SK-N-SH (cell line): Measurements from ENCODE around the gene ATXN7L3. TPM values are rescaled to one million over a fixed set of nuclear protein-coding genes. Genes with fewer than 3 reads are reported as not detected.

Source experiments
- CTCF ChIA-PET: fragments of 300-600, 350-600 bp; formaldehyde crosslinking; extraction: SDS; loops from one replicate; lab custom pipeline; 2021; lab: Yijun Ruan, JAX
- POLR2A ChIA-PET: fragments of 350-600 bp; sonication (Branson Sonifier 250); formaldehyde crosslinking; extraction: SDS; loops from one replicate; lab custom pipeline; 2020; ENCODE audit warnings: antibody characterized with exemption, inconsistent platforms; lab: Yijun Ruan, JAX
- DNase-seq: peaks from one replicate; pipeline ENCODE4 v3.0.0; 2012
- H2AFZ ChIP-seq: fragments of 200-600 bp; sonication (generic); 2 replicates; pipeline ENCODE4 v1.8.1; 2016; ENCODE audit warnings: antibody characterized with exemption, mild to moderate bottlenecking, low read depth
- H3F3A ChIP-seq: fragments of 200-600 bp; sonication (generic); replicated peaks from 2 replicates; pipeline ENCODE3; 2016; ENCODE audit warnings: antibody characterized with exemption, mild to moderate bottlenecking; ENCODE audit not compliant: insufficient read depth
- H3K27ac ChIP-seq, 2 experiments: fragments of 200-500 bp in 1 of 2; fragments of 200-600 bp in 1 of 2; sonication (Bioruptor generic) in 1 of 2; sonication (generic), shearing (Covaris generic) in 1 of 2; 2 replicates each; pipeline versions ENCODE4 v1.5.1 to v1.6.1; 2014 to 2016; ENCODE audit warnings: low read depth in 2 of 2, inconsistent platforms in 1 of 2, low read length in 1 of 2, mild to moderate bottlenecking in 1 of 2, mixed read lengths in 1 of 2
- H3K27me3 ChIP-seq: fragments of 200-600 bp; sonication (generic), shearing (Covaris generic); 2 replicates; pipeline ENCODE4 v1.6.1; 2016; ENCODE audit warnings: mixed run types; ENCODE audit not compliant: insufficient read depth
- H3K36me3 ChIP-seq, 2 experiments: fragments of 200-500 bp in 1 of 2; fragments of 200-600 bp in 1 of 2; sonication (Bioruptor generic) in 1 of 2; sonication (generic) in 1 of 2; replicated peaks in 1 of 2; 2 replicates each; pipeline versions ENCODE3 to v1.5.1; 2014 to 2016; ENCODE audit warnings: low read length in 1 of 2, mild to moderate bottlenecking in 1 of 2; ENCODE audit not compliant: insufficient read depth in 2 of 2, control insufficient read depth in 1 of 2
- H3K4me1 ChIP-seq, 2 experiments: fragments of 200-500 bp in 1 of 2; fragments of 200-600 bp in 1 of 2; sonication (Bioruptor generic) in 1 of 2; sonication (generic), shearing (Covaris generic) in 1 of 2; 2 replicates each; pipeline versions ENCODE4 v1.5.1 to v1.6.1; 2014 to 2016; ENCODE audit warnings: low read depth in 1 of 2, low read length in 1 of 2, mixed run types in 1 of 2; ENCODE audit not compliant: insufficient read depth in 2 of 2, control insufficient read depth in 1 of 2
- H3K4me2 ChIP-seq: fragments of 200-600 bp; sonication (generic), shearing (Covaris generic); 2 replicates; pipeline ENCODE4 v1.6.1; 2017; ENCODE audit warnings: mixed run types
- H3K4me3 ChIP-seq, 2 experiments: fragments of 200-500 bp in 1 of 2; fragments of 200-600 bp in 1 of 2; sonication (Bioruptor generic) in 1 of 2; sonication (generic), shearing (Covaris generic) in 1 of 2; 2 replicates each; pipeline versions ENCODE4 v1.5.1 to v1.8.1; 2014 to 2016; ENCODE audit warnings: low read depth in 2 of 2, inconsistent platforms in 1 of 2, low read length in 1 of 2, mild to moderate bottlenecking in 1 of 2, mixed read lengths in 1 of 2, moderate library complexity in 1 of 2
- H3K79me2 ChIP-seq: fragments of 200-600 bp; sonication (generic); 2 replicates; pipeline ENCODE4 v1.8.1; 2017; ENCODE audit warnings: mild to moderate bottlenecking; ENCODE audit not compliant: insufficient read depth
- H3K9ac ChIP-seq: fragments of 200-600 bp; sonication (generic); 2 replicates; pipeline ENCODE4 v1.6.1; 2017; ENCODE audit warnings: mixed run types
- H3K9me2 ChIP-seq: fragments of 200-600 bp; sonication (generic); 2 replicates; pipeline ENCODE4 v1.6.1; 2017; ENCODE audit warnings: mixed run types
- H3K9me3 ChIP-seq: fragments of 200-600 bp; sonication (generic); 2 replicates; pipeline ENCODE4 v1.6.1; 2017; ENCODE audit warnings: mixed run types, mild to moderate bottlenecking, moderate library complexity
- H4K20me1 ChIP-seq: fragments of 200-600 bp; sonication (generic); 2 replicates; pipeline ENCODE4 v1.6.1; 2017; ENCODE audit warnings: mild to moderate bottlenecking, mixed run types; ENCODE audit not compliant: insufficient read depth
- EP300 ChIP-seq, 2 experiments: IDR thresholded peaks; 2 replicates each; pipeline versions ENCODE4 v1.4.0 to v1.6.1; 2012; ENCODE audit warnings: borderline replicate concordance in 1 of 2, low read depth in 1 of 2, low read length in 1 of 2
- FOSL2 ChIP-seq: IDR thresholded peaks from 2 replicates; pipeline ENCODE4 v1.4.0; 2012; ENCODE audit warnings: low read depth, mild to moderate bottlenecking, moderate library complexity, borderline replicate concordance
- FOXJ3 ChIP-seq: sonication (generic); formaldehyde crosslinking; IDR thresholded peaks from 2 replicates; pipeline ENCODE4 v1.5.1; 2020; ENCODE audit warnings: mild to moderate bottlenecking, missing genetic modification reagents
- GABPA ChIP-seq: IDR thresholded peaks from 2 replicates; pipeline ENCODE4 v1.4.0; 2012; ENCODE audit warnings: low read depth, mild to moderate bottlenecking
- MAX ChIP-seq: IDR thresholded peaks from 2 replicates; pipeline ENCODE4 v1.4.0; 2012; ENCODE audit warnings: low read depth
- MEF2A ChIP-seq: IDR thresholded peaks from 2 replicates; pipeline ENCODE4 v1.4.0; 2012; ENCODE audit warnings: low read depth, borderline replicate concordance
- REST ChIP-seq: IDR thresholded peaks from 2 replicates; pipeline ENCODE4 v1.6.1; 2012; ENCODE audit warnings: mild to moderate bottlenecking, low read depth, low read length, moderate library complexity
- SIN3A ChIP-seq: IDR thresholded peaks from 2 replicates; pipeline ENCODE4 v1.6.1; 2012; ENCODE audit warnings: low read depth, mild to moderate bottlenecking, low read length, moderate library complexity, borderline replicate concordance
- SMC3 ChIP-seq: IDR thresholded peaks from 2 replicates; pipeline ENCODE4 v1.6.1; 2012; ENCODE audit warnings: low read depth, low read length, improper control_type of control experiment
- TAF1 ChIP-seq: IDR thresholded peaks from 2 replicates; pipeline ENCODE4 v1.6.1; 2012; ENCODE audit warnings: low read depth, mild to moderate bottlenecking, low read length, moderate library complexity, borderline replicate concordance
- TCF12 ChIP-seq: IDR thresholded peaks from 2 replicates; pipeline ENCODE4 v1.4.0; 2012
- TEAD4 ChIP-seq: IDR thresholded peaks from 2 replicates; pipeline ENCODE4 v1.4.0; 2012; ENCODE audit warnings: mild to moderate bottlenecking, borderline replicate concordance; ENCODE audit not compliant: insufficient read depth
- USF1 ChIP-seq: IDR thresholded peaks from 2 replicates; pipeline ENCODE4 v1.4.0; 2012; ENCODE audit warnings: low read depth, borderline replicate concordance
- USF2 ChIP-seq: fragments of 150-350 bp; IDR thresholded peaks from 2 replicates; pipeline ENCODE4 v1.6.1; 2017; ENCODE audit warnings: antibody characterized with exemption, low read length, low read depth, borderline replicate concordance
- WGBS: methylation state at CpG from one replicate; pipeline ENCODE4 v1.1.6; 2017; ENCODE audit warnings: low lambda C conversion rate; 5-methylcytosine and 5-hydroxymethylcytosine counted together
- polyA plus RNA-seq, 3 experiments: library from polyadenylated mRNA; depleted of rRNA; stranded (reverse); fragments of >200 nt; gene quantifications; 2 replicates each; pipeline ENCODE4 v1.2.3, GENCODE V29; 2012

Gene ATXN7L3
- polyA plus RNA-seq, 1 of the 3 experiments (the other 2 are of a cell fraction): 47.7 TPM

- no peak overlapping the region for H2AFZ ChIP-seq
- 93% methylated on average over 11 of the region's 15 CpGs for WGBS
- CTCF ChIA-PET: interaction anchor here (0.9 to 2.8 kb wide), 3 partner anchors 9 to 77 kb away, joined by 3 to 13 read pairs (median 3); no protein-coding TSS in a partner anchor
- H3K4me1 ChIP-seq: no peaks in the 10 kb centered on the region
- H3K4me2 ChIP-seq: no peak overlapping the region
- H3K9me3 ChIP-seq: no peaks in the 10 kb centered on the region
- H3F3A ChIP-seq: no peaks in the 10 kb centered on the region
- TF ChIP-seq EP300 (IDR thresholded peaks at IDR 0.05; ENCODE audit: borderline replicate concordance in 1 of 2, low read depth in 1 of 2, low read length in 1 of 2) (no peak), USF1 (peak; percentile 11; the same call in 1 of the 2 replicates)
- TF ChIP-seq, all 33 proteins: peak for 1
- Histone ChIP-seq H3K4me3 (no peak overlapping the region), H3K9ac (no peak overlapping the region), H3K27ac (no peak overlapping the region), H4K20me1 (no peaks in the 10 kb centered on the region), H3K9me2 (no peaks in the 10 kb centered on the region), H3K36me3 (peaks cover 0 to 5% of the 10 kb centered on the region in 2 experiments), H3K27me3 (no peaks in the 10 kb centered on the region), H3K79me2 (no peaks in the 10 kb centered on the region; the same call in 1 of the 2 replicates)
- POLR2A ChIA-PET: no interaction called here
- no peak for DNase-seq
These were observed 40.0 kb downstream of the ATXN7L3 start for GRCh38 chr17:44159519-44160210.

GRCh38 chr17:44155488-44155887 lies 44.2 kb downstream of the ATXN7L3 start:
- no peaks in the 10 kb centered on the region for H3K27me3 ChIP-seq
- H3K36me3 ChIP-seq: peaks cover 0 to 16% of the 10 kb centered on the region in 2 experiments
- H3K9me3 ChIP-seq: no peaks in the 10 kb centered on the region
- no peak for TF ChIP-seq USF2
- TF ChIP-seq SIN3A: no peak
- no peak for TF ChIP-seq FOXJ3
- TF ChIP-seq FOSL2: no peak
- no peak for TF ChIP-seq TCF12
- TF ChIP-seq SMC3: no peak
- no peak for TF ChIP-seq MAX
- TF ChIP-seq MEF2A: no peak
- no peak for TF ChIP-seq REST
- TF ChIP-seq GABPA: no peak
- TF ChIP-seq TAF1: no peak
- TF ChIP-seq TEAD4: no peak
- TF ChIP-seq, all 33 proteins: peak for 0
- H3K4me3 ChIP-seq: no peak overlapping the region
- DNase-seq: no peak
- WGBS: 100% methylated on average over 2 of the region's 2 CpGs
- ChIA-PET POLR2A (interaction anchor here (1.4 kb wide), 1 partner anchor 9 kb away, joined by 4 read pairs; no protein-coding TSS in a partner anchor), CTCF (interaction anchor here (1.2 kb wide), 1 partner anchor 14 kb away, joined by 3 read pairs; no protein-coding TSS in a partner anchor)
- no peak overlapping the region for H3K4me2 ChIP-seq
- no peaks in the 10 kb centered on the region for H4K20me1 ChIP-seq
- H3K79me2 ChIP-seq: peaks cover 30% of the 10 kb centered on the region; the same call in 1 of the 2 replicates
- no peaks in the 10 kb centered on the region for H3K9me2 ChIP-seq
- H3K9ac ChIP-seq: no peak overlapping the region
- no peaks in the 10 kb centered on the region for H3F3A ChIP-seq
- H2AFZ ChIP-seq: no peak overlapping the region
- no peaks in the 10 kb centered on the region; a peak in 1 of 4 replicates for H3K4me1 ChIP-seq
- no peak overlapping the region for H3K27ac ChIP-seq
